H9 (cell line): Measurements from ENCODE around the gene BRWD1. TPM values are rescaled to one million over a fixed set of nuclear protein-coding genes. Genes with fewer than 3 reads are reported as not detected.

Experiments
- DNase-seq: peaks from one replicate; pipeline ENCODE4 v3.0.0-alpha.2; 2017
- H2AFZ ChIP-seq: one replicate; pipeline ENCODE4 v1.6.1; 2013; ENCODE audit warnings: mild to moderate bottlenecking, low read length, control low read depth, moderate library complexity
- H2AK5ac ChIP-seq: 2 replicates; pipeline ENCODE4 v1.6.1; 2013; ENCODE audit warnings: low read length, control low read depth, mixed read lengths; ENCODE audit not compliant: insufficient read length
- H2BK120ac ChIP-seq: one replicate; pipeline ENCODE4 v1.6.1; 2013; ENCODE audit warnings: low read depth, mild to moderate bottlenecking, low read length, control low read depth, inconsistent platforms; ENCODE audit not compliant: poor library complexity, severe bottlenecking
- H2BK12ac ChIP-seq: 2 replicates; pipeline ENCODE4 v1.6.1; 2013; ENCODE audit warnings: low read length, control low read depth, mixed read lengths, low read depth; ENCODE audit not compliant: insufficient read length
- H2BK15ac ChIP-seq: 2 replicates; pipeline ENCODE4 v1.6.1; 2013; ENCODE audit warnings: low read depth, low read length, control low read depth
- H2BK20ac ChIP-seq: one replicate; pipeline ENCODE4 v1.6.1; 2013; ENCODE audit warnings: low read depth, mild to moderate bottlenecking, low read length, control low read depth, inconsistent platforms; ENCODE audit not compliant: poor library complexity, severe bottlenecking
- H2BK5ac ChIP-seq: 2 replicates; pipeline ENCODE4 v1.6.1; 2013; ENCODE audit warnings: low read length, control low read depth, mixed read lengths; ENCODE audit not compliant: insufficient read length
- H3K14ac ChIP-seq: 2 replicates; pipeline ENCODE4 v1.6.1; 2013; ENCODE audit warnings: low read length, control low read depth; ENCODE audit not compliant: insufficient read depth
- H3K18ac ChIP-seq: 2 replicates; pipeline ENCODE4 v1.6.1; 2013; ENCODE audit warnings: low read depth, mild to moderate bottlenecking, mixed read lengths, low read length, control low read depth; ENCODE audit not compliant: insufficient read length
- H3K23ac ChIP-seq: 2 replicates; pipeline ENCODE4 v1.6.1; 2013; ENCODE audit warnings: low read length, control low read depth, mixed read lengths, low read depth; ENCODE audit not compliant: insufficient read length
- H3K23me2 ChIP-seq: 2 replicates; pipeline ENCODE4 v1.6.1; 2013; ENCODE audit warnings: low read depth, mild to moderate bottlenecking, mixed read lengths, low read length, control low read depth; ENCODE audit not compliant: insufficient read length, poor library complexity, severe bottlenecking
- H3K27ac ChIP-seq: 2 replicates; pipeline ENCODE4 v1.5.1; 2013; ENCODE audit warnings: low read length, control low read depth, mixed read lengths, low read depth; ENCODE audit not compliant: insufficient read length
- H3K27me3 ChIP-seq: 2 replicates; pipeline ENCODE4 v1.6.1; 2013; ENCODE audit warnings: low read length, control low read depth, inconsistent platforms; ENCODE audit not compliant: insufficient read depth
- H3K4ac ChIP-seq: 2 replicates; pipeline ENCODE4 v1.6.1; 2013; ENCODE audit warnings: low read depth, mild to moderate bottlenecking, control low read depth, inconsistent platforms, low read length, moderate library complexity
- H3K4me1 ChIP-seq: 2 replicates; pipeline ENCODE4 v1.6.1; 2013; ENCODE audit warnings: low read length, control low read depth, inconsistent platforms; ENCODE audit not compliant: insufficient read depth
- H3K4me2 ChIP-seq: 2 replicates; pipeline ENCODE4 v1.6.1; 2013; ENCODE audit warnings: low read length, control low read depth, mixed read lengths; ENCODE audit not compliant: insufficient read length, insufficient read depth
- H3K56ac ChIP-seq: 2 replicates; pipeline ENCODE4 v1.6.1; 2013; ENCODE audit warnings: low read depth, mild to moderate bottlenecking, mixed read lengths, low read length, control low read depth; ENCODE audit not compliant: insufficient read length
- H3K79me1 ChIP-seq: 2 replicates; pipeline ENCODE4 v1.6.1; 2013; ENCODE audit warnings: low read depth, mild to moderate bottlenecking, moderate library complexity, low read length, control low read depth, inconsistent platforms; ENCODE audit not compliant: insufficient read depth, poor library complexity, severe bottlenecking
- H3K79me2 ChIP-seq: 2 replicates; pipeline ENCODE4 v1.6.1; 2013; ENCODE audit warnings: low read length, control low read depth, inconsistent platforms; ENCODE audit not compliant: insufficient read depth
- H3K9ac ChIP-seq: 2 replicates; pipeline ENCODE4 v1.6.1; 2013; ENCODE audit warnings: low read length, control low read depth, mixed read lengths; ENCODE audit not compliant: insufficient read length; ENCODE audit errors: extremely low read depth
- H3K9me3 ChIP-seq: one replicate; pipeline ENCODE4 v1.6.1; 2013; ENCODE audit warnings: low read depth, low read length, inconsistent platforms; ENCODE audit not compliant: control insufficient read depth
- H3T11ph ChIP-seq: one replicate; pipeline ENCODE4 v1.6.1; 2013; ENCODE audit warnings: mild to moderate bottlenecking, low read length, control low read depth, inconsistent platforms
- H4K20me1 ChIP-seq: one replicate; pipeline ENCODE4 v1.6.1; 2013; ENCODE audit not compliant: control insufficient read depth, insufficient read length, insufficient read depth
- H4K5ac ChIP-seq: 2 replicates; pipeline ENCODE4 v1.6.1; 2013; ENCODE audit warnings: low read depth, mild to moderate bottlenecking, mixed read lengths, low read length, control low read depth; ENCODE audit not compliant: insufficient read length
- H4K8ac ChIP-seq: replicated peaks from 2 replicates; pipeline ENCODE4 v1.6.1; 2013; ENCODE audit warnings: low read length, control low read depth, mixed read lengths, low read depth; ENCODE audit not compliant: insufficient read length
- H4K91ac ChIP-seq: 2 replicates; pipeline ENCODE4 v1.6.1; 2013; ENCODE audit warnings: low read depth, mild to moderate bottlenecking, moderate library complexity, mixed read lengths, low read length, control low read depth; ENCODE audit not compliant: insufficient read length
- H3K27ac Mint-ChIP-seq, 3 experiments: 2 replicates in 2 of 3; 3 replicates in 1 of 3; pipeline ENCODE4 v1.8.0; 2020 to 2021; ENCODE audit warnings: mixed read lengths in 3 of 3, mild to moderate bottlenecking in 1 of 3, moderate library complexity in 1 of 3
- H3K27me3 Mint-ChIP-seq: 2 replicates; pipeline ENCODE4 v1.8.0; 2021; ENCODE audit warnings: low read depth, mild to moderate bottlenecking, moderate library complexity, mixed read lengths
- H3K36me3 Mint-ChIP-seq, 3 experiments: 2 replicates in 2 of 3; 3 replicates in 1 of 3; pipeline ENCODE4 v1.8.0; 2020 to 2021; ENCODE audit warnings: low read depth in 3 of 3, mixed read lengths in 3 of 3; ENCODE audit not compliant: insufficient read depth in 1 of 3
- H3K4me1 Mint-ChIP-seq, 2 experiments: 2 replicates each; pipeline ENCODE4 v1.8.0; 2020; ENCODE audit warnings: mixed read lengths in 2 of 2
- H3K4me3 Mint-ChIP-seq, 2 experiments: 2 replicates in 1 of 2; 3 replicates in 1 of 2; pipeline ENCODE4 v1.8.0; 2020 to 2021; ENCODE audit warnings: mild to moderate bottlenecking in 2 of 2, mixed read lengths in 2 of 2, moderate library complexity in 1 of 2
- H3K9me3 Mint-ChIP-seq, 2 experiments: 2 replicates in 1 of 2; 3 replicates in 1 of 2; pipeline ENCODE4 v1.8.0; 2020; ENCODE audit warnings: mild to moderate bottlenecking in 2 of 2, mixed read lengths in 2 of 2, moderate library complexity in 1 of 2
- WGBS: extraction: QIAGEN DNeasy Blood & Tissue Kit; methylation state at CpG from one replicate; pipeline ENCODE4 v1.1.7; 2013; ENCODE audit warnings: missing lambda C conversion rate, low lambda C conversion rate, mixed read lengths; ENCODE audit not compliant: insufficient read length; ENCODE audit errors: extremely low coverage; 5-methylcytosine and 5-hydroxymethylcytosine counted together
- total RNA-seq: library from RNA; stranded (reverse); gene quantifications from 2 replicates; pipeline ENCODE4 v1.2.1, GENCODE V29; 2021
- TF ChIP-seq, protein P1 (sequence below): fragments of 200-600 bp; sonication (generic); conservative IDR thresholded peaks from 3 replicates; pipeline ENCODE4 v1.8.0; 2021; ENCODE audit warnings: antibody characterized with exemption, mild to moderate bottlenecking

The BRWD1 gene
- total RNA-seq, 1 experiment from 2014 or later: 48.4 TPM

DNA sequence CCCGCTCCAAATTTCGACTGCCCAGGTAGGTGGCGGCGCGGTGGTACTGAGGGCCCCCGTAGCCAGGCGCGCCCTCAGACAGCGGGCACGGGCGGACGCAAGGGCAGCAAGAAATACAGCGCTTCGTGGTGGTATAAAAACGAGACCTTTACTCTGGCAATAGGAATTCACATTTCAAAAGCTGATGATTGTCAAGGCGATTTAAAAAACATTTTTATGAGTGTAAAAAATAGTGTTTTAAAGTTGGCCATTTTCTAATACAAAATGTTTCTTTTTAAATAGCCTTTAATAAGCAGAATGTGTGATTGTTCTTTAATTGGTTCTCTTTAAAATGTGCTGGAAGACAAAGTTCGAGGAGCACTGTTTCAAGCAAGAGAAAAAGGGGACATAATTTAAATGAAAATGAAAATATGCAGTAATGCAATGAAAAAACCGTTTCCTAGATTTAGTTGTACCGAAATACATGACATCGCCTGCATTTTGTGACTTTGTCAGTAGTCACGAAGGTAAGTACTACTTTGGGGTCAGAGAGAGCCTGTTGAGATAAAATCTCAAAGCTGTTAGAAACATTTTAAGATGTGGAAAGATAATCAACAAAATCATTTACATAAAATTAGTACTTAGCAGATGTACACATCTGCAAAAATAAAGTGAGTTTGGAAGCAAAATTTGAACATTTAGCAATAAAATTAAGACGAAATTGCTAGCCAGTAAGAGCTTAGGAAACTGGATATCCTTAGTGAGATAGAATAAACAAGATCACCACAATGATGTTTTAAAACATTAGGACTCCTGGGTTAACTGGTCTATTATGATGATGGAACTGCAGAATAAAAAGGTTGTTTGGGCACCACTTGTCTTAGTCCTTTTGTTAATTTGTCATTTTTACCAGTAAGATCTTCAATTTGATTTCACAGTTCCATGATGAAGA, 129.1 kb downstream of the BRWD1 start:
- no peak overlapping the region for H3K9ac ChIP-seq
- TF ChIP-seq, protein P1, sequence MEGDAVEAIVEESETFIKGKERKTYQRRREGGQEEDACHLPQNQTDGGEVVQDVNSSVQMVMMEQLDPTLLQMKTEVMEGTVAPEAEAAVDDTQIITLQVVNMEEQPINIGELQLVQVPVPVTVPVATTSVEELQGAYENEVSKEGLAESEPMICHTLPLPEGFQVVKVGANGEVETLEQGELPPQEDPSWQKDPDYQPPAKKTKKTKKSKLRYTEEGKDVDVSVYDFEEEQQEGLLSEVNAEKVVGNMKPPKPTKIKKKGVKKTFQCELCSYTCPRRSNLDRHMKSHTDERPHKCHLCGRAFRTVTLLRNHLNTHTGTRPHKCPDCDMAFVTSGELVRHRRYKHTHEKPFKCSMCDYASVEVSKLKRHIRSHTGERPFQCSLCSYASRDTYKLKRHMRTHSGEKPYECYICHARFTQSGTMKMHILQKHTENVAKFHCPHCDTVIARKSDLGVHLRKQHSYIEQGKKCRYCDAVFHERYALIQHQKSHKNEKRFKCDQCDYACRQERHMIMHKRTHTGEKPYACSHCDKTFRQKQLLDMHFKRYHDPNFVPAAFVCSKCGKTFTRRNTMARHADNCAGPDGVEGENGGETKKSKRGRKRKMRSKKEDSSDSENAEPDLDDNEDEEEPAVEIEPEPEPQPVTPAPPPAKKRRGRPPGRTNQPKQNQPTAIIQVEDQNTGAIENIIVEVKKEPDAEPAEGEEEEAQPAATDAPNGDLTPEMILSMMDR: no peak
- H3K4me2 ChIP-seq: peak overlapping the region; percentile 85
- no peaks in the 10 kb centered on the region for H3K79me2 ChIP-seq
- no peak overlapping the region for H3K56ac ChIP-seq
- H4K91ac ChIP-seq: no peak overlapping the region
- no peaks in the 10 kb centered on the region for H3K27me3 ChIP-seq
- peaks cover 7% of the 10 kb centered on the region for H3K23me2 ChIP-seq
- no peak overlapping the region for H2BK12ac ChIP-seq
- H2BK5ac ChIP-seq: no peak overlapping the region
- no peak for DNase-seq
- H3K4me3 Mint-ChIP-seq: peak overlapping the region; percentile 94 to 96
- no peaks in the 10 kb centered on the region; the same call in 1 of the 2 replicates for H3K27me3 Mint-ChIP-seq
- no peak overlapping the region; the same call in 1 of the 2 replicates for H3K14ac ChIP-seq
- 0 out of 2 replicates have a peak, but pooled peaks cover 3% of the 10 kb centered on the region for H3K4me1 ChIP-seq
- no peak overlapping the region for H3K18ac ChIP-seq
- no peaks in the 10 kb centered on the region for H3K9me3 Mint-ChIP-seq
- no peak overlapping the region for H2BK120ac ChIP-seq
- no CpG with 5 or more reads among the region's 22 CpGs for WGBS
- H2AK5ac ChIP-seq: no peak overlapping the region
- H4K20me1 ChIP-seq: no peaks in the 10 kb centered on the region
- no peaks in the 10 kb centered on the region for H3K9me3 ChIP-seq
- H3K36me3 Mint-ChIP-seq: peaks cover 13 to 18% (median 14%) of the 10 kb centered on the region in 3 experiments; a peak in 6 of 7 replicates
- no peak overlapping the region for H2AFZ ChIP-seq
- peaks cover 41 to 45% of the 10 kb centered on the region in 2 experiments for H3K4me1 Mint-ChIP-seq
- H2BK20ac ChIP-seq: no peak overlapping the region
- no peak overlapping the region for H3K27ac ChIP-seq
- no peak overlapping the region for H2BK15ac ChIP-seq
- no peak overlapping the region for H3T11ph ChIP-seq
- no peak overlapping the region for H4K8ac ChIP-seq
- H3K23ac ChIP-seq: no peak overlapping the region
- no peak overlapping the region for H4K5ac ChIP-seq
- no peak overlapping the region for H3K4ac ChIP-seq
- H3K79me1 ChIP-seq: no peaks in the 10 kb centered on the region
- peak overlapping the region; percentile 74 to 94 (median 93); a peak in 6 of 7 replicates for H3K27ac Mint-ChIP-seq
